Transverse colon (tissue), 4 donors: Measurements from ENCODE around the gene LMCD1. TPM values are rescaled to one million over a fixed set of nuclear protein-coding genes. Genes with fewer than 3 reads are reported as not detected.

ENCODE experiments used
- DNase-seq: peaks from one replicate; pipeline ENCODE4 v3.0.0-alpha.2; 2019
- H3K27ac ChIP-seq, 4 donors: fragments of 200-600 bp; sonication (generic); 2 replicates each; pipeline ENCODE4 v1.5.1; 2016 to 2018; ENCODE audit warnings: inconsistent platforms in 4 of 4
- H3K27me3 ChIP-seq: fragments of 200-600 bp; sonication (generic); 2 replicates; pipeline ENCODE4 v1.5.1; 2017; ENCODE audit warnings: inconsistent platforms
- H3K36me3 ChIP-seq, 4 donors: fragments of 200-600 bp; sonication (generic); 2 replicates each; pipeline ENCODE4 v1.5.1; 2017 to 2019; ENCODE audit warnings: inconsistent platforms in 4 of 4
- H3K4me1 ChIP-seq, 4 donors: fragments of 200-600 bp; sonication (generic); 2 replicates each; pipeline ENCODE4 v1.5.1; 2017 to 2020; ENCODE audit warnings: inconsistent platforms in 4 of 4
- H3K4me3 ChIP-seq, 4 donors: fragments of 200-600 bp; sonication (generic); 1 replicate in 1 of 4; 2 replicates in 3 of 4; pipeline versions ENCODE4 v1.5.1 to v1.6.1; 2017 to 2019; ENCODE audit warnings: inconsistent platforms in 4 of 4
- H3K9me3 ChIP-seq, 2 donors: fragments of 200-600 bp; sonication (generic); 2 replicates each; pipeline ENCODE4 v1.5.1; 2017 to 2019; ENCODE audit warnings: inconsistent platforms in 2 of 2
- CTCF ChIP-seq, 5 experiments: fragments of 200-600 bp in 3 of 5; fragments of 450-650 bp in 2 of 5; sonication (generic) in 3 of 5; IDR thresholded peaks; 1 replicate in 2 of 5; 2 replicates in 3 of 5; pipeline ENCODE4 v1.5.1; 2016 to 2017; ENCODE audit warnings: antibody characterized with exemption in 5 of 5, inconsistent platforms in 3 of 5, mild to moderate bottlenecking in 2 of 5, moderate library complexity in 1 of 5
- EP300 ChIP-seq: sonication (generic); formaldehyde crosslinking; IDR thresholded peaks from one replicate; pipeline ENCODE4 v1.6.1; 2017; ENCODE audit warnings: antibody characterized with exemption, low read depth
- POLR2A ChIP-seq: fragments of 450-650 bp; IDR thresholded peaks from one replicate; pipeline ENCODE4 v1.6.1; 2016; ENCODE audit warnings: antibody characterized with exemption, mild to moderate bottlenecking, moderate library complexity
- POLR2AphosphoS5 ChIP-seq, 3 donors: sonication (generic); formaldehyde crosslinking; IDR thresholded peaks; one replicate each; pipeline ENCODE4 v1.6.1; 2016; ENCODE audit warnings: antibody characterized with exemption in 3 of 3
- WGBS, 2 donors: methylation state at CpG; one replicate each; pipeline ENCODE4 v1.1.5; 2018; ENCODE audit warnings: low coverage in 1 of 2; 5-methylcytosine and 5-hydroxymethylcytosine counted together
- in situ Hi-C, 4 donors: fragments of 200-750 bp; cut with MboI; loops; one replicate each; pipeline versions ENCODE4 v1.15.0 to v1.15.1; 2017; ENCODE audit warnings: low sequenced_read_pairs in 3 of 4, low pct_ligation_motif_present in 1 of 4, low pct_unique_long_range_greater_than_20kb in 1 of 4
- intact Hi-C: fragments of 100-400 bp; cut with DNase I; formaldehyde crosslinking; loops from one replicate; pipeline ENCODE4 v1.15.1; 2023; ENCODE audit warnings: low total_unique reads
- total RNA-seq, 4 donors: library from RNA; depleted of rRNA; stranded (reverse); fragments of >200 nt; gene quantifications; one replicate each; pipeline ENCODE4 v1.1.0, GENCODE V29; 2016

The LMCD1 gene
- total RNA-seq, 4 donors from 2014 or later = 6.7 to 26.6 (median 9.6) TPM

GRCh38 chr3:8622873-8623691 lies 121.5 kb downstream of the LMCD1 start:
- peak; percentile 82 to 90 (median 89) for TF ChIP-seq CTCF (IDR thresholded peaks at IDR 0.05)
- no peak for TF ChIP-seq POLR2AphosphoS5 (IDR thresholded peaks at IDR 0.05)
- Histone ChIP-seq H3K4me3 (no peak overlapping the region), H3K27me3 (no peaks in the 10 kb centered on the region), H3K4me1 (peaks cover 0 to 8% (median 2%) of the 10 kb centered on the region in 4 donors), H3K27ac (no peak overlapping the region), H3K36me3 (no peaks in the 10 kb centered on the region), H3K9me3 (no peaks in the 10 kb centered on the region)
- peak; percentile 57 for DNase-seq
- intact Hi-C loops = loop anchor here (2.0 kb wide), 1 partner anchor 182 kb away; no protein-coding TSS in a partner anchor
- WGBS, 2 donors = 37% methylated on average over 24 of the region's 24 CpGs; no CpG with 5 or more reads in 1 of the 2 donors
- in situ Hi-C loops = loop anchor here (5.0 to 25.0 kb wide), 3 partner anchors 176 to 188 kb away; no protein-coding TSS in a partner anchor

- Histone ChIP-seq H3K27ac (no peak overlapping the region), H3K4me3 (no peak overlapping the region), H3K9me3 (no peaks in the 10 kb centered on the region), H3K4me1 (peaks cover 0 to 8% (median 2%) of the 10 kb centered on the region in 4 donors), H3K36me3 (no peaks in the 10 kb centered on the region), H3K27me3 (no peaks in the 10 kb centered on the region)
- in situ Hi-C loops (loop anchor here (5.0 to 25.0 kb wide), 3 partner anchors 176 to 189 kb away; no protein-coding TSS in a partner anchor), intact Hi-C loops (loop anchor here (2.0 kb wide), 1 partner anchor 183 kb away; no protein-coding TSS in a partner anchor)
- no peak for TF ChIP-seq CTCF (IDR thresholded peaks at IDR 0.05)
- TF ChIP-seq POLR2A = no peak
- no peak for TF ChIP-seq EP300
- no peak for TF ChIP-seq POLR2AphosphoS5 (IDR thresholded peaks at IDR 0.05)
- WGBS, 2 donors = 81% methylated on average over 14 of the region's 14 CpGs; no CpG with 5 or more reads in 1 of the 2 donors
- no peak for DNase-seq
Observed at GRCh38 chr3:8623741-8624140, 122.1 kb downstream of the LMCD1 start.

Other genes starting within 250 kb of the LMCD1 start
- 1 to 10 TPM in 2 of 4 donors, not detected in 2; 2.9 to 4.1 TPM for gene SSUH2, start 143.0 kb downstream of the LMCD1 start, total RNA-seq
- not detected for gene CAV3, start 232.0 kb downstream of the LMCD1 start, total RNA-seq